Activated CD8-positive, alpha-beta memory T cell treated with anti-CD3 and anti-CD28 coated beads for 24 hours (primary cell): ENCODE results near the gene GSE1.
A peak's percentile ranks its signal among the peaks of the same experiment; 100 is the strongest.

Experiments used
- DNase-seq: peaks from one replicate; pipeline ENCODE4 v3.0.0-alpha.2; 2020

Gene GSE1

DNA sequence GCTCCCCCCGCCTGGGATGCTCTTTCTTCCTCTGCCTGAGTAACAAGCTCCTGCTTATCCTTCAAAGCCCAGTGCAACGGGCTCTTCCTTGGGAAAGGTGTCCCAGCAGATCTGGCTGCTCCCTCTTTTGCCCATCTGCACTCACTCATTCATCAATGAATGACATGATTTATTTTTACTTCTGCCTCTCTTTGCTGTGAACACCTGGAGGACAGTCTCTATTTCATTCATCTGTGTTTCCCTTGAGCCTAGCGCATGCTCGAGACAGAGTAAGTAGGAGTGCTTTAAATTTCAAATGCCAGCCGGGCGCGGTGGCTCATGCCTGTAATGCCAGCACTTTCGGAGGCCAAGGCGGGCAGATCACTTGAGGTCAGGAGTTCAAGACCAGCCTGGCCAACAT is 97.6 kb downstream of the GSE1 start:
- no peak for DNase-seq

DNA sequence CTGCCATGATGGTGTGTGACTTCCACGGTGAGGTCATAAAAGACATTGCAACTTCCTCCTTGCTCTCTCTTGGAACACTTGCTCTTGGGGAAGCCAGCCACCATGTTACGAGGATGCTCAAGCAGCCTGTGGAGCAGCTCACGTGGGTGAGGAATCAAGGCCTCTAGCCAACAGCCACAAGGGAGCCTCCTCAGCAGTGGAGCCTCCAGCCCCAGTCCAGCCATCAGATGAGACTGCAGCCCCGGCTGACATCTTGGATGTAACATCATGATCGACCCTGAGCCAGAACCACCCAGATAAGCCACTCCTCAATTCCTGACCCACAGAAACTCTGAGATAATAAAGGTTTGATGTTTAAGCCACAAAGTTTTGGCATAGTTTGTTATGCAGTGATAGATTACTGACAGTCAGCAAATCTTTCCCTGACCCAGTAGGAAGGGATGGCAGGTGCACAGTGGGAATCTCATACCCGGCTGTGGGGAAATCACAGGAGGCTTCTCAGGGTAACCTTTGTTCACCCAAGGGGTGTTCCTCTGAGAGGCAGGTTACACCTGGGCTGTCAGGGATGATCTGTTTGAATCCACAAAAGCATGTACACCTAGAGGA is 99.0 kb downstream of the GSE1 start:
- no peak for DNase-seq

DNA sequence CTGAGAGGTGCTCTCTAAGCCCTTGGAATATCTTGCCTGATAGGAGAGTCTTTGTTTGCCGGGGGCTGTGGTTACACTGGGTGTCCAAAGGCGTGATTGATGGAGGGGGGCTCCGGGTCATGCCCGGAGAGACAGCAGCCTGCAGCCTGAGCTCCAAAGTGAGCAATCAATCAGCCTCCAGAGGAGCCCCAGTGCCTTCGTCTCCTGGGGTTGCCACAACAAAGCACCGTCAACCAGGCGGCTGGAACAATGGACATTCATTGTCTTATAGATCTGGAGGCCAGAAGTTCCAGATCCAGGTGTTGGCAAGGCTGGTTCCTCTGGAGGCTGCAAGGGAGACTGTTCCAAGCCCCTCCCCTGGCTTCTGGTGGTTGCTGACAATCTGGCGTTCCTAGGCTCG is 99.7 kb downstream of the GSE1 start:
- DNase-seq = no peak

DNA sequence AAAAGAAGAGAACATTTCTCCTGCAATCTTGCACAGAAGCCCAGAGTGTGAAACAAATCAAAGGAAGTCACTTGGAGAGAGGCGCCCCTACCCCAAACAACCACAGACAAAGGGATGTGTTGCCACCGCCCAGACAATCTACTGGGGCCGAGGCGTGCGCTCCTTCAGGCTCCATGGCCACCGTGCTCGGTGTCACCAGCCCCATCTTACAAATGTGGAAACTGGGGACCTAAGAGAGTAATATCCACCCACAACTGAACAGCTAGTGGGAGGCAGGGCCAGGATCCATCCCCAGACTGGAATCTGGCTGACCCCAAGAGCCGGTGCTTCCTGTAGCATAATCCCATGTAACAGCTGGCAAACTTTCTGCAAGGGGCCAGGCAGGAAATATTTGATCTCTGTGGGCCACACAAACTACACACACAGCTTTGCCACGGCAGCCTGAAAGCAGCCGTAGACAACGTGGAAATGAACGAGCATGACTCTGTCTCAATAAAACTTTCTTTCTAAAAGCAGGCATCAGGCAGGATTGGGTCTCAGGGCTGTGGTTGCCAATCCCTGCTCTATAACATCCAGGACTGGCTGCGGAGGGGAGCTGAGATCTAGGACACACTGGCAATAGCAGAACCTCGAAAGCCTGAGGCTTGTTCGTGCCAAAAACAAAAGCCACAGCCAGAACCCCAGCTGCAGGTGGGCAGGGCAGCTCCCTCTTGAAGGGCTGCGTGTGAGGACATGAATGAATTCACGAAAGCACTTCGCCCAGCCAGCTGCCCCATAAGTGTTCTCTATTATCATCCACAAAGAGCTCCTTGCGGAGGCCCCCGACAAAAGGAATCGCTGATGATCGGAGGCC is 102.3 kb downstream of the GSE1 start:
- no peak for DNase-seq

DNA sequence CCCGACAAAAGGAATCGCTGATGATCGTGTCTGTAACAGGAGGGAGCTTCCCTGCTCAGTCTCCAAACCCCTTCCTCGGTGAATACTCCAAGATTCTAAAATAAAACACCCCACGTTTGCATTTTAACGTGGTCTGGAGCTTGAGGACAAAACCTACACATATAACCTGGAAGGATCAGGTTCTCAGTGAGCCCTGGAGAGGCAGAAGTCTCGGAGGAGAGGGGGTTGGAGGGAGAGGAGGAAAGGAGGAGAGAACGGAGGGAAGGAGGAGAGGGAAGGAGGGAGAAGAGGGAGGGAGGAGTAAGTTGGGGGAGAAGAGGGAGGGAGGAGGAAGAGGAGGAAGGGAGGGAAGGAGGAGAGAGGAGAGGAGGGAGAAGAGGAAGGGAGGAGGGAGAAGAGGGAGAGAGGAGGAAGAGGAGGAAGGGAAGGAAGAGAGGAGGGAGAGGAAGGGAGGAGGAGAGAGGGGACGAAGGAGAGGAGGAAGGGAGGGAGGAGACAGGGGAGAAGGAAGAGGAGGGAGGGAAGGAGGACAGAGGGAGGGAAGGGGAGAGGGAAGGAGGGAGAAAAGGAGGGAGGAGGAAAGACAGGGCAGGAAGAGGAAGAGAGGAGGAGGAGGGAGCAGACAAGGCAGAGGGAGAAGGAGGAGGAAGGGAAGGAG is 103.0 kb downstream of the GSE1 start:
- DNase-seq = no peak

DNA sequence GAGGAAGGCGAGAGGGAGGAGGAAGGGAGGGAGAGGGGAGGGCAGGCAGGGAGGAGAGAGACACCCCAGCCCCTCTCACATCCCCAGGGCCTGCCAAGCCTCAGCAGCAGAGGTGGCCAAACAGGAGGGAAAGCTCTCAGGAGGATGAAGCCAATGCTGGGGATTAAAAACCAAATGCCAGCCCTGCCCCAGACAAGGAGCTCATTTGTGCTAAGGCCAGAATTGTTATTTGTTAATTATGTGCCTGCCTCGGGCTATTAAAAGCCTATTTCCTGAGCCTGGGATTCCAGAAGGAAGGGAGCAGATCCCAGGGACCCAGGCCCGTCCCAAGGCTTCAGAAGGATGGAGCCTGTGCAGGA is 103.5 kb downstream of the GSE1 start:
- DNase-seq = no peak

DNA sequence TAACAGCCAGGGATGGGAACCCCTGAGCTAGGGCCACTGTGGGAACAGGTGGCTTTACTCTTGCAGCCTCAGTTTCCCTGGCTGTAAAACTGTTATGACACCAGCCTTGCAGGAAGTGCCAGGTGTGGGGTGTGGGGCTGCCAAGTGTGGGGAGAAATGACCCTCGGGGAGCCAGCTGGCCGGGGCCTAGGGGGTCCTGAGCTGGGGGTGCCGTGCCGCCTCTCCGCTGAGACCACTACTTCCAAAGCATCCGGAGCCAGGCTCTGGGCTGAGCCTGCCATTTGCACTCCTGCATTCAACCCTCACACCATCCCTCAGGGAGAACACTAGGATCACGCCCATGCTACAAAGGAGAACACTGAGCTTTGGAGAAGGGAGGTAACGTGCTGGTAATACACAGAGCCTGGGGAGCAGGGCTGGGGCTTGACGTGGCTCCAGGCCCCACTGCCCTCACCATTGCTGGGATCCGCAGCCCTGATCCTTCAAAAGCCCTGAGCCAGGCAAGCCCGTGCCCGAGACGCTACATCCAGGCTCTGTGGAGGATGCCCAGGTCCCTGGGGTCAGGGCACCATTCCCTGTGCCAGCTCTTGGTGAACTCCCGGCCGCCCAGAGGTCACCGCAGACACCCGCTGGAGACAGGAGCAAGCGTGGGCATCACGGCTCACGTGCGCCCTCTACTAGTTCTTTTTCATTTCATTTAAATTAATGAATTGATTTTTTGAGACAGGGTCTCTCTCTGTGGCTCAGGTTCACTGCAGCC is 104.5 kb downstream of the GSE1 start:
- DNase-seq = peak; percentile 79

DNA sequence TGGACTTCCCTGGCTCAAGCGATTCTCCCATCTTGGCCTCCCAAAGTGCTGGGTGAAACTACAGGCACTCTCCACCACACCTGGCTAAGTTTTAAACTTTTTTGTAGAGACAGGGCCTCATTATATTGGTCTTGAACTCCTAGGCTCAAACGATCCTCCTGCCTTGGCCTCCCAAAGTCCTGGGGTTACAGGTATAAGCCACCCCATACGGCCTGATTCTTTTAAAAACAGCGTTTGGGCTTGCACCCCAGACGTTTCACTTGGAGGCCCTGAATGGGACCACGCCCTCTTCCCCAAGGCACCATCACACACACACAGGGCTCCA is 105.0 kb downstream of the GSE1 start:
- DNase-seq = no peak

DNA sequence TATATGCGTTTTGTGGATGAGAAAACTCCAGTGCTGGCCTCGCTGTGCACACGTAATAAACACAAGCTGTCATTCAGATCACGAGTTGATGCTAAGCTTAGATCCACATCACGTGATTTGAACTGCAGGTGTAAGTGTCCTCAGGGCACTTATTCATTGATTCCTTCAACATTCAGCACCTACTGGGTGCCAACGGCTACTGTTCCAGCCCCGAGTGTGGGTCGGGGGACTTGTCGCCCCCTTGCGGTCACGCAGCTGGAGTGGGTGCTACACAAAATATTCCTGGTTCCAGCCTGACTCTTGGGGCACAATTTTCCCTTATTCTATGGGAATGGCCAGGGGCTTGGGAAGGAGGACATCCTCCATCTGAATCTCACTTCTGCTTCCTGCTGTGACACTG is 105.6 kb downstream of the GSE1 start:
- DNase-seq = no peak

DNA sequence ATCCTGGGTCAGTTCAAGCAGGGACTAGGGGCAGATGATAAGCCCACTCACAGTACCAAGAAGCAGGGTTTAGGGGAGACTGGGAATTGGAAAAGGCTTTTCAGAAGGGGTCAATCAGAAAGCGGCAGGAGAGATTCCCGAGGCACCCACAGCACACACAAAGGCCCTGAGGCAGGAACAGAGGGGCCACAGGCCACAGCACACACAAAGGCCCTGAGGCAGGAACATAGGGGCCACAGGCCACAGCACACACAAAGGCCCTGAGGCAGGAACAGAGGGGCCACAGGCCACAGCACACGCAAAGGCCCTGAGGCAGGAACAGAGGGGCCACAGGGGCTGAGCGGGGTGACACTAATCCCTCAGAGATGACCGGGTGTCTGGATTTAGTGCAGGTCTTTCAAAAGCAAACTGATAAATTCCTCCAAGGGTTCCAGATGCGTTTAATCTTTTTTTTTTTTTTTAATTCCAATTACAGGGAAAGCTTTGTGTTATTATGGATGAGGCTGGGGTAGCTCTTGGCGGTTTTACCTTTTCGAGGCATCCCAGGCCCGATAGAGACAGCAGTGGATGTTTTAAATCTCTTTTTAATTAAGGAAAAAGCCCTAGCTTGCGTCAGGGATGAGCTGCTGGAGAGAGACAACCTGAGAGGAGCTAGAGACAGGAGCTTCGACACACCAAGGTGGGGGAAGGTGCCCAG is 106.6 kb downstream of the GSE1 start:
- no peak for DNase-seq

DNA sequence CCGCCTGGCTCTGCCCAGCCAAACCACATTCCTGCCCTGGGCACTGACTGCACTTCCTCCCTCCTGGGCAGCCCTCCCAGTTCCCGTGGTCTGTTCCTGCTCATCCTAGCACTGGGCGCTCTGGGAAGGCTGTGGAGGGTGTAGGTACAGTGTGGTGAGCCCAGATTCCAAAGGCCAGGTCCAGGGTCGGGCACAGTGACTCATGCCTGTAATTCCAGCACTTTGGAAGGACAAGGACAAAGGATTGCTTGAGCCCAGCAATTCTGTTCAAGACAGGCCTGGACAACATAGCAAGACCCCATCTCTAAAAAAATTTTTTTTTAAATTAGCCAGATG is 107.1 kb downstream of the GSE1 start:
- no peak for DNase-seq

DNA sequence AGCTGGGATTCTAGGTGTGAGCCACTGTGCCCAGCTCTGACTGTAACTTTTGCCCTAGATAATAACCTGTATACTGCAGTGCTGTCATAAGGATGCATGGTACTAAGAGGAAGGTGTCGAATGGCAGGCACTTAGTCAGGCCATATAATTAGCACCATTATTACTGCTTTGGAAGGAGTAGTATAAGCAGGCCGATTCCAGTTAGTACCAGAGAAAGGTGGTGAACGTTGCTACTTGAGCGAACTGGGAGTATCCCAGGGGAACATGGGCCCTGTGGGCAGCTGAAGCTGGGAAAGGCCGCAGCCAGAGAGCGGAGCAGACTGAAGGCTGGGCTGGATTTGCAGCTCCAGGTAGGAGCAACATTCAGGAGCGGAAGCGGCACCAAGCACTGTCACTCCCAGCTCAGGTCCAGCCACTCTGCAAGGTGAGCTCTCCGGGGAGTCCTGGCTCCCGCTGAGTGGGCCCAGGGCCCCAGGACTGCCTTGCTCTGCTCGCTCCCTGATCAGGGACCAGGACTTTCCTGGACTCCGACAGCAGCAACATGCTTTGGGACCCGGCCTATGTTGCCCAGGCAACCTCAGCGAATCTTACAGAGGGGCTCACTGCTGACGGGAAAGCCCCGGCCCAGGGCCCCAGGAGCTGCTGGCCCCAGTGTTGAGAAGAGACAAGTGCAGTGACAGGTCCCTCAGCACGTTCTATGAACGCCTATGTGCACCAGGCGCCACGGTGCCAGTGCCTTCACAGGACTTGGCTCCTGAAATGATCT is 109.2 kb downstream of the GSE1 start:
- no peak for DNase-seq

DNA sequence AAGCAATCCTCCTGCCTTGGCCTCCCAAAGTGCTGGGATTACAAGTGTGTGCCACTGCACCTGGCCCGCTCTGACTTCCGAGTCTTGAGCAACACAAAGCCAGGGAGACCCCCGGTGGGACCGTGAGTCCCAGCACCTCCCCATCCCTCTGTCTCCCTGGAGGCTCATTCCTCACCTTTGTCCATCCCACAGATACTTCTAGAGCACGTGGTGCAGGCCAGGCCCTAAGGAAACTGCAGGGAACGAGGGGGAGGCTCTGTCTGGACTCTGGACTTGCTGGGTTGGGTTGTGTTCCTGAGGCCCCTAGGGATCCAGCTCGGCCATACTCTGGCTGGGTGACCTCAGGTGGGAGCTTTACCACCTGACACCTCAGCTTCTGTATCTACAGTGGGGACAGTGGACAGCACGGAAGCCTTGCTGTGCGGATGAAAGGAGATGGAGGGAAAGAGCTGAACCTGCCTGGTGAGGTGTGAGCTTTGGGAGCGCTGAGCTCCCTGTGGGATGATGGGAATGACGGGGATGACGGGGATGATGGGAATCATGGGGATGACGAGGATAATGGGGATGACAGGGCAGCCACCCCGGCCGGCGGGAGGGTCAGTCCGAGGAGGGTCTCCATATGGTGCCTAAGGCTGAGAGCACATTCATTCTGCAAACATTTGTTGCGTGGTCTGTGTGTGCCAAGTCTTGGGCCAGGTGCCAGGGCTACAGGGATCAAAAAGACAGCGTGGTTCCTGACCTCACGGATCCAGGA is 111.2 kb downstream of the GSE1 start:
- DNase-seq = no peak

DNA sequence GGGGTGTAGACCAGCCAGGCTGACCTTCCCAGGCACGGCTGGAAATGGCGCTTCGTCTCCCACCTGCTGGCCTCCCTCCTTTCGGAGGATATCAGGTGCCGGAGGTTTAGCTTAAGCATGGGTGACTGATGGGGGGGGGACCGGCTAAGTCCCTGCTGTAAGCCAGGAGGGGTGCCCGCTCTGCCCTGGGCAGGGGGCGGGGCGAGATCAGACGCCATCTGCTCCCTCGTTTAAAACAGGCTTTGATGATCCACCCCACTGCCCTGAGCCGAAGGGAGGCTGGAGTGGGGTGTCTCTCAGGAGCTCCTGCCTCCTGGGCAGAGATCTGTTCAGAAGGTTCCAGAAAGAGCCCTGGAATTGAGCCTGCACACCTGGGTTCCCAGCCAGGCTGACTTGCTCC is 111.8 kb downstream of the GSE1 start:
- no peak for DNase-seq
